GM12892 (cell line): Measurements from ENCODE around the gene SEMA3C.

Experiments used
- POLR2A ChIP-seq: IDR thresholded peaks from 2 replicates; pipeline ENCODE4 v1.6.1; 2011; ENCODE audit warnings: low read depth, low read length, control low read depth
- TAF1 ChIP-seq: IDR thresholded peaks from 2 replicates; pipeline ENCODE4 v1.6.1; 2011; ENCODE audit warnings: low read depth, mild to moderate bottlenecking, control low read depth, low read length, borderline replicate concordance

- TF ChIP-seq TAF1 = no peak
- TF ChIP-seq POLR2A = no peak
Measured at GRCh38 chr7:80736371-80737125, 182.3 kb downstream of the SEMA3C start.
